GM12878 (cell line): Measurements from ENCODE around the gene MAPKAP1. TPM values are rescaled to one million over a fixed set of nuclear protein-coding genes. Genes with fewer than 3 reads are reported as not detected.

ENCODE experiments used
- ATAC-seq: fragments of 200-7000 bp; cut with Tn5 transposase; 3 replicates; pipeline ENCODE4 v1.9.1; 2020; ENCODE audit warnings: mild to moderate bottlenecking, moderate library complexity
- BruUV-seq: library from RNA; stranded (reverse); fragments of 400-500 nt; replicated peaks from 2 replicates; lab custom pipeline; 2021; lab: Mats Ljungman, UMichigan
- CTCF ChIA-PET: fragments of 300-600 bp; sonication (Branson Sonifier 250); formaldehyde crosslinking; extraction: SDS; loops from one replicate; lab custom pipeline; 2021; ENCODE audit warnings: inconsistent platforms; lab: Yijun Ruan, JAX
- POLR2A ChIA-PET: fragments of 350-600 bp; formaldehyde crosslinking; extraction: SDS; loops from one replicate; lab custom pipeline; 2021; ENCODE audit warnings: inconsistent platforms; lab: Charles Lee
- RAD21 ChIA-PET: fragments of 300-600 bp; sonication (Branson Sonifier 250); formaldehyde crosslinking; loops from one replicate; lab custom pipeline; 2023; ENCODE audit warnings: antibody characterized with exemption; ENCODE audit not compliant: unreplicated experiment; lab: Charles Lee
- SMC1A ChIA-PET: fragments of 300-600 bp; sonication (Branson Sonifier 250); formaldehyde crosslinking; loops from one replicate; lab custom pipeline; 2023; ENCODE audit not compliant: unreplicated experiment, uncharacterized antibody; lab: Charles Lee
- DNase-seq: peaks from one replicate; pipeline ENCODE4 v3.0.0-alpha.2; 2011; ENCODE audit warnings: low read depth, low spot score
- FAIRE-seq: peaks from 3 replicates; lab custom pipeline; 2011; peaks lifted over from hg19 to GRCh38; lab: Jason Lieb, UNC
- H2AFZ ChIP-seq: 2 replicates; pipeline ENCODE4 v1.6.0; 2011; ENCODE audit warnings: low read depth, low read length, control low read depth; ENCODE audit not compliant: control insufficient read depth
- H3K27ac ChIP-seq: 2 replicates; pipeline ENCODE4 v1.5.1; 2011; ENCODE audit warnings: control low read depth; ENCODE audit not compliant: control insufficient read depth, insufficient read depth
- H3K27me3 ChIP-seq, 2 experiments: replicated peaks in 1 of 2; 2 replicates each; pipeline versions ENCODE4 v1.6.0 to v1.6.1; 2011; ENCODE audit warnings: low read length in 1 of 2; ENCODE audit not compliant: control insufficient read depth in 2 of 2, insufficient read depth in 2 of 2
- H3K36me3 ChIP-seq, 2 experiments: 2 replicates each; pipeline ENCODE4 v1.5.1; 2011; ENCODE audit warnings: low read length in 1 of 2; ENCODE audit not compliant: control insufficient read depth in 2 of 2, insufficient read depth in 2 of 2
- H3K4me1 ChIP-seq: 2 replicates; pipeline ENCODE4 v1.6.1; 2011; ENCODE audit warnings: mild to moderate bottlenecking, low read length, moderate library complexity, mixed read lengths; ENCODE audit not compliant: control insufficient read depth, insufficient read depth
- H3K4me2 ChIP-seq: 2 replicates; pipeline ENCODE4 v1.6.0; 2011; ENCODE audit warnings: control low read depth; ENCODE audit not compliant: control insufficient read depth, insufficient read depth
- H3K4me3 ChIP-seq: fragments of 200-600 bp; sonication (generic); 2 replicates; pipeline ENCODE4 v1.5.1; 2016
- H3K79me2 ChIP-seq: 2 replicates; pipeline ENCODE4 v1.6.0; 2011; ENCODE audit warnings: low read length; ENCODE audit not compliant: control insufficient read depth, insufficient read depth
- H3K9ac ChIP-seq: 2 replicates; pipeline ENCODE4 v1.8.0; 2011; ENCODE audit warnings: low read length, control low read depth, mixed read lengths; ENCODE audit not compliant: control insufficient read depth, insufficient read depth
- H3K9me3 ChIP-seq: replicated peaks from 3 replicates; pipeline ENCODE4 v1.5.1; 2011; ENCODE audit warnings: mild to moderate bottlenecking, low read length; ENCODE audit not compliant: control insufficient read depth, insufficient read depth
- H4K20me1 ChIP-seq: 2 replicates; pipeline ENCODE4 v1.6.0; 2011; ENCODE audit not compliant: control insufficient read depth, insufficient read depth
- BCL11A ChIP-seq: IDR thresholded peaks from 2 replicates; pipeline ENCODE4 v1.6.1; 2011; ENCODE audit warnings: low read depth, low read length
- BHLHE40 ChIP-seq, 2 experiments: fragments of 450-650 bp in 1 of 2; IDR thresholded peaks; 2 replicates each; pipeline ENCODE4 v1.6.1; 2011 to 2017; ENCODE audit warnings: low read depth in 2 of 2, borderline replicate concordance in 1 of 2, improper control_type of control experiment in 1 of 2, low read length in 1 of 2, mild to moderate bottlenecking in 1 of 2
- CBFB ChIP-seq: IDR thresholded peaks from 2 replicates; pipeline ENCODE4 v1.6.1; 2016; ENCODE audit warnings: antibody characterized with exemption, low read depth
- CBX5 ChIP-seq: sonication (generic); IDR thresholded peaks from 2 replicates; pipeline ENCODE4 v1.6.1; 2016; ENCODE audit warnings: low read depth, moderate library complexity, mild to moderate bottlenecking, inconsistent platforms
- FOS ChIP-seq: IDR thresholded peaks from 3 replicates; pipeline ENCODE4 v1.6.1; 2011; ENCODE audit warnings: borderline replicate concordance; ENCODE audit not compliant: insufficient read length; ENCODE audit errors: extremely low read depth
- FOXK2 ChIP-seq: fragments of 450-650 bp; IDR thresholded peaks from 2 replicates; pipeline ENCODE4 v1.6.1; 2017; ENCODE audit warnings: mild to moderate bottlenecking, moderate library complexity
- HDAC2 ChIP-seq: fragments of 200-600 bp; sonication (generic); IDR thresholded peaks from 2 replicates; pipeline ENCODE4 v1.6.1; 2017
- KDM1A ChIP-seq: fragments of 200-600 bp; sonication (generic); IDR thresholded peaks from 2 replicates; pipeline ENCODE4 v1.6.1; 2016; ENCODE audit warnings: borderline replicate concordance
- LARP7 ChIP-seq: fragments of 450-650 bp; IDR thresholded peaks from 2 replicates; pipeline ENCODE4 v1.6.1; 2017; ENCODE audit warnings: mild to moderate bottlenecking
- PKNOX1 ChIP-seq: fragments of 450-650 bp; IDR thresholded peaks from 2 replicates; pipeline ENCODE4 v1.6.1; 2016; ENCODE audit warnings: mild to moderate bottlenecking
- RBBP5 ChIP-seq: fragments of 200-600 bp; sonication (generic); conservative IDR thresholded peaks from 2 replicates; pipeline ENCODE4 v1.6.1; 2016
- SMAD5 ChIP-seq: IDR thresholded peaks from 2 replicates; pipeline ENCODE4 v1.6.1; 2016; ENCODE audit warnings: antibody characterized with exemption, low read depth
- TCF12 ChIP-seq: IDR thresholded peaks from 2 replicates; pipeline ENCODE4 v1.6.1; 2011; ENCODE audit warnings: low read depth, mild to moderate bottlenecking, low read length
- YBX1 ChIP-seq: fragments of 450-650 bp; IDR thresholded peaks from 2 replicates; pipeline ENCODE4 v1.6.1; 2016; ENCODE audit warnings: antibody characterized with exemption
- YY1 ChIP-seq: IDR thresholded peaks from 2 replicates; pipeline ENCODE4 v1.6.1; 2011; ENCODE audit warnings: low read depth, mild to moderate bottlenecking, low read length
- ZNF274 ChIP-seq: IDR thresholded peaks from one replicate; pipeline ENCODE4 v1.8.0; 2011; ENCODE audit not compliant: insufficient read length, insufficient read depth
- WGBS: methylation state at CpG from one replicate; pipeline ENCODE4 v1.1.6; 2016; ENCODE audit warnings: low lambda C conversion rate; ENCODE audit not compliant: insufficient replicate concordance, insufficient coverage; ENCODE audit errors: missing lambda C conversion rate; 5-methylcytosine and 5-hydroxymethylcytosine counted together
- in situ Hi-C: fragments of 300-500 bp; cut with MboI; formaldehyde crosslinking; loops from 9 replicates; pipeline ENCODE4 v1.14.3; 2018; ENCODE audit warnings: mixed read lengths
- intact Hi-C: fragments of 100-400 bp; cut with micrococcal nuclease; formaldehyde crosslinking; loops from one replicate; pipeline ENCODE4 v1.14.2; 2022; ENCODE audit not compliant: unreplicated experiment
- polyA plus RNA-seq, 11 experiments: library from polyadenylated mRNA; depleted of rRNA in 4 of 11; unstranded in 6 of 11; stranded (reverse) in 5 of 11; fragments of >200 nt; fragmentation: Nextera tagmentation in 4 of 11; fragmentation: Illumina TruSeq in 1 of 11; extraction: Ambion mirVana in 4 of 11; extraction: Trizol in 1 of 11; gene quantifications; 1 replicate in 1 of 11; 2 replicates in 10 of 11; pipeline versions ENCODE4 v1.2.1 to v1.2.3, GENCODE V29; 2011 to 2016; ENCODE audit warnings: inconsistent platforms in 2 of 11, missing spikeins in 2 of 11, low read depth in 1 of 11
- total RNA-seq, 4 experiments: library from RNA; depleted of rRNA in 3 of 4; stranded (reverse); fragments of >200 nt in 3 of 4; fragmentation: Illumina TruSeq in 1 of 4; extraction: Trizol in 1 of 4; gene quantifications; 2 replicates each; pipeline versions ENCODE4 v1.2.1 to v1.2.3, GENCODE V29; 2013 to 2021
- TF ChIP-seq, protein P1 (sequence below): IDR thresholded peaks from 2 replicates; pipeline ENCODE4 v1.6.1; 2012; ENCODE audit warnings: low read depth, low read length, improper control_type of control experiment

MAPKAP1 gene
- total and polyA plus RNA-seq, 10 of the 15 experiments (the other 5 are each of a cell fraction or from before 2014, with no cell fraction given), result 5.1 to 188 (median 105) TPM

DNA sequence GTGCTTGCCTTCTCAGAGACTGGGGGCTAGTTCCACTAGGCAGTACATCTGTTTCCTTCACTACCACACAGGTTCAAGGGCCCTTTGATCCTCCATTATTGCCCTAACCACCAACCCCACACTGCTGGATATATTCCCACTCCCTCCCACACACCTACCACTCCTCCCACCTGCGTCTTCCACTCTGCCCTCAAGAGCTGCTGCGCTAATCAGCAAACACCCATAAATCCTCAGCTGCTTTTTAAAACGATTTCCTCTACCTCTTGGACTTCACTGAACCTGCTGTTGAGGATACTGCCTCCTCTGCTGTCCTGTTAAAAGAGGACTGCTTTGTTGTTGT lies 120.9 kb downstream of the MAPKAP1 start:
- in situ Hi-C loops, result no loop called here
- no TSS peak for BruUV-seq
- no peak for ATAC-seq
- Histone ChIP-seq H3K27ac (no peak overlapping the region), H3K4me1 (no peaks in the 10 kb centered on the region; the same call in 1 of the 2 replicates), H3K36me3 (peaks cover 3 to 13% of the 10 kb centered on the region in 2 experiments), H3K9me3 (no peaks in the 10 kb centered on the region), H3K9ac (no peak overlapping the region), H3K4me2 (no peak overlapping the region), H3K27me3 (no peaks in the 10 kb centered on the region), H3K79me2 (peaks cover 28% of the 10 kb centered on the region), H4K20me1 (no peaks in the 10 kb centered on the region), H3K4me3 (no peak overlapping the region), H2AFZ (no peak overlapping the region)
- no peak for FAIRE-seq
- TF ChIP-seq SMAD5 (no peak), KDM1A (no peak), FOXK2 (no peak), CBFB (no peak), PKNOX1 (no peak), TCF12 (no peak), YY1 (no peak), BCL11A (no peak), LARP7 (no peak), ZNF274 (no peak), YBX1 (no peak), CBX5 (no peak), RBBP5 (no peak), FOS (no peak), BHLHE40 (IDR thresholded peaks at IDR 0.05; ENCODE audit: borderline replicate concordance in 1 of 2, low read depth in 2 of 2, low read length in 1 of 2) (no peak), HDAC2 (no peak)
- TF ChIP-seq, protein P1, sequence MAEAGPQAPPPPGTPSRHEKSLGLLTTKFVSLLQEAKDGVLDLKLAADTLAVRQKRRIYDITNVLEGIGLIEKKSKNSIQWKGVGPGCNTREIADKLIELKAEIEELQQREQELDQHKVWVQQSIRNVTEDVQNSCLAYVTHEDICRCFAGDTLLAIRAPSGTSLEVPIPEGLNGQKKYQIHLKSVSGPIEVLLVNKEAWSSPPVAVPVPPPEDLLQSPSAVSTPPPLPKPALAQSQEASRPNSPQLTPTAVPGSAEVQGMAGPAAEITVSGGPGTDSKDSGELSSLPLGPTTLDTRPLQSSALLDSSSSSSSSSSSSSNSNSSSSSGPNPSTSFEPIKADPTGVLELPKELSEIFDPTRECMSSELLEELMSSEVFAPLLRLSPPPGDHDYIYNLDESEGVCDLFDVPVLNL, result no peak
- ChIA-PET SMC1A (interaction anchor here (1.2 to 1.3 kb wide), 2 partner anchors 9 to 27 kb away, joined by 3 to 8 read pairs; no protein-coding TSS in a partner anchor), RAD21 (no interaction called here), CTCF (no interaction called here), POLR2A (no interaction called here)
- no peak for DNase-seq
- 78% methylated on average over 3 of the region's 3 CpGs for WGBS
- intact Hi-C loops, result no loop called here
